Endothelial cell of umbilical vein (primary cell): ENCODE data around the gene TAB3. TPM values are rescaled to one million over a fixed set of nuclear protein-coding genes. Genes with fewer than 3 reads are reported as not detected.

Source experiments
- BruUV-seq: library from RNA; stranded (reverse); fragments of 400-500 nt; replicated peaks from 2 replicates; lab custom pipeline; 2021; lab: Mats Ljungman, UMichigan
- CTCF ChIA-PET: fragments of 300-600, 350-600 bp; sonication (Branson Sonifier 250); formaldehyde crosslinking; loops from one replicate; lab custom pipeline; 2021; ENCODE audit warnings: antibody characterized with exemption, inconsistent platforms; lab: Charles Lee
- POLR2A ChIA-PET: fragments of 300-600, 350-600 bp; sonication (Branson Sonifier 250); formaldehyde crosslinking; loops from one replicate; lab custom pipeline; 2021; ENCODE audit warnings: antibody characterized with exemption, inconsistent platforms; lab: Charles Lee
- DNase-seq: peaks from one replicate; pipeline ENCODE4 v3.0.0-alpha.2; 2011; ENCODE audit warnings: low read depth, low spot score
- FAIRE-seq: peaks from 2 replicates; lab custom pipeline; 2011; peaks lifted over from hg19 to GRCh38; lab: Jason Lieb, UNC
- H2AFZ ChIP-seq: 2 replicates; pipeline ENCODE4 v1.6.0; 2012; ENCODE audit warnings: low read depth, low read length, control low read depth, inconsistent platforms
- H3K27ac ChIP-seq: 2 replicates; pipeline ENCODE4 v1.5.1; 2011; ENCODE audit warnings: low read depth, mild to moderate bottlenecking, control low read depth, low read length, moderate library complexity; ENCODE audit not compliant: insufficient read depth
- H3K27me3 ChIP-seq, 2 experiments: 2 replicates each; pipeline versions ENCODE4 v1.6.0 to v1.6.1; 2011; ENCODE audit warnings: low read length in 2 of 2, mixed read lengths in 1 of 2; ENCODE audit not compliant: control insufficient read depth in 2 of 2, insufficient read depth in 2 of 2
- H3K36me3 ChIP-seq, 2 experiments: 2 replicates in 1 of 2; 3 replicates in 1 of 2; pipeline ENCODE4 v1.5.1; 2011; ENCODE audit warnings: low read length in 2 of 2, mild to moderate bottlenecking in 1 of 2, moderate library complexity in 1 of 2; ENCODE audit not compliant: control insufficient read depth in 2 of 2, insufficient read depth in 2 of 2; ENCODE audit errors: extremely low read depth in 1 of 2
- H3K4me1 ChIP-seq: 3 replicates; pipeline ENCODE4 v1.5.1; 2011; ENCODE audit warnings: mild to moderate bottlenecking, low read length; ENCODE audit not compliant: control insufficient read depth, insufficient read depth; ENCODE audit errors: extremely low read depth
- H3K4me2 ChIP-seq: 2 replicates; pipeline ENCODE4 v1.6.1; 2011; ENCODE audit warnings: low read length, control low read depth, mixed read lengths; ENCODE audit not compliant: insufficient read depth
- H3K4me3 ChIP-seq, 3 experiments: fragments of 200-600 bp in 1 of 3; sonication (generic), shearing (Covaris generic) in 1 of 3; replicated peaks in 1 of 3; 2 replicates each; pipeline ENCODE4 v1.5.1; 2011 to 2016; ENCODE audit warnings: control low read depth in 3 of 3, low read length in 3 of 3, mild to moderate bottlenecking in 2 of 3, inconsistent platforms in 1 of 3, low read depth in 1 of 3, moderate library complexity in 1 of 3; ENCODE audit not compliant: insufficient read depth in 1 of 3
- H3K79me2 ChIP-seq: 2 replicates; pipeline ENCODE4 v1.6.0; 2012; ENCODE audit warnings: low read length, inconsistent platforms; ENCODE audit not compliant: control insufficient read depth, insufficient read depth
- H3K9ac ChIP-seq: replicated peaks from 2 replicates; pipeline ENCODE3; 2011; ENCODE audit warnings: low read length, control low read depth; ENCODE audit not compliant: insufficient read depth; ENCODE audit errors: extremely low read depth
- H3K9me1 ChIP-seq: replicated peaks from 3 replicates; pipeline ENCODE4 v1.6.0; 2011; ENCODE audit warnings: mild to moderate bottlenecking, low read length; ENCODE audit not compliant: control insufficient read depth, insufficient read depth; ENCODE audit errors: extremely low read depth
- H3K9me3 ChIP-seq: replicated peaks from 2 replicates; pipeline ENCODE4 v1.5.1; 2012; ENCODE audit warnings: low read length, inconsistent platforms; ENCODE audit not compliant: control insufficient read depth, insufficient read depth
- H4K20me1 ChIP-seq: replicated peaks from 2 replicates; pipeline ENCODE3; 2011; ENCODE audit warnings: mild to moderate bottlenecking, low read length; ENCODE audit not compliant: control insufficient read depth, insufficient read depth; ENCODE audit errors: extremely low read depth
- CTCF ChIP-seq, 2 donors: IDR thresholded peaks; 1 replicate in 1 of 2; 2 replicates in 1 of 2; pipeline ENCODE4 v1.5.1; 2011; ENCODE audit warnings: low read length in 2 of 2, mild to moderate bottlenecking in 2 of 2, moderate library complexity in 2 of 2, control low read depth in 1 of 2, inconsistent platforms in 1 of 2, low read depth in 1 of 2; ENCODE audit not compliant: insufficient read depth in 1 of 2; ENCODE audit errors: extremely low read depth in 1 of 2
- EZH2 ChIP-seq: IDR thresholded peaks from 2 replicates; pipeline ENCODE4 v1.6.1; 2012; ENCODE audit warnings: borderline replicate concordance, low read depth, mild to moderate bottlenecking, moderate library complexity, low read length, inconsistent platforms; ENCODE audit not compliant: severe bottlenecking
- FOS ChIP-seq: IDR thresholded peaks from 2 replicates; pipeline ENCODE4 v1.6.1; 2011; ENCODE audit warnings: mild to moderate bottlenecking, low read length, moderate library complexity, borderline replicate concordance; ENCODE audit not compliant: insufficient read depth
- GATA2 ChIP-seq: IDR thresholded peaks from 2 replicates; pipeline ENCODE4 v1.7.0; 2011; ENCODE audit warnings: low read depth, mild to moderate bottlenecking, moderate library complexity, mixed read lengths, low read length; ENCODE audit not compliant: insufficient read length, insufficient read depth
- JUN ChIP-seq: IDR thresholded peaks from 2 replicates; pipeline ENCODE4 v1.6.1; 2011; ENCODE audit warnings: borderline replicate concordance, low read depth; ENCODE audit not compliant: insufficient read length, insufficient read depth
- MAX ChIP-seq: IDR thresholded peaks from 2 replicates; pipeline ENCODE4 v1.6.1; 2011; ENCODE audit not compliant: insufficient read depth, insufficient read length
- MYC ChIP-seq: IDR thresholded peaks from one replicate; pipeline ENCODE4 v1.6.1; 2011; ENCODE audit warnings: mild to moderate bottlenecking, low read depth, low read length
- POLR2A ChIP-seq: IDR thresholded peaks from 2 replicates; pipeline ENCODE4 v1.6.1; 2012; ENCODE audit warnings: low read depth, mild to moderate bottlenecking, control low read depth, low read length
- POLR2AphosphoS5 ChIP-seq: IDR thresholded peaks from 2 replicates; pipeline ENCODE4 v1.6.1; 2012; ENCODE audit warnings: low read depth, mild to moderate bottlenecking, control low read depth, low read length, moderate library complexity; ENCODE audit not compliant: insufficient read depth
- dilution Hi-C: fragments of 300-500 bp; cut with MboI; formaldehyde crosslinking; loops from one replicate; pipeline ENCODE4 v1.15.0; 2019; ENCODE audit warnings: low sequenced_read_pairs; ENCODE audit not compliant: extremely low pct_ligation_motif_present
- intact Hi-C: fragments of 100-400 bp; cut with micrococcal nuclease; formaldehyde crosslinking; loops from one replicate; pipeline ENCODE4 v1.10.0; 2022
- polyA plus RNA-seq, 4 experiments: library from polyadenylated mRNA; depleted of rRNA in 3 of 4; stranded (reverse) in 3 of 4; unstranded in 1 of 4; fragments of >200 nt; gene quantifications; 2 replicates each; pipeline versions ENCODE4 v1.2.1 to v1.2.3, GENCODE V29; 2011 to 2012; ENCODE audit warnings: missing spikeins in 1 of 4
- total RNA-seq: library from RNA; stranded (reverse); gene quantifications from 2 replicates; pipeline ENCODE4 v1.2.3, GENCODE V29; 2021

Gene TAB3
- total and polyA plus RNA-seq, 2 donors (not counting 3 experiments of a cell fraction or from before 2014, with no cell fraction given): 11.5 to 11.7 TPM

DNA sequence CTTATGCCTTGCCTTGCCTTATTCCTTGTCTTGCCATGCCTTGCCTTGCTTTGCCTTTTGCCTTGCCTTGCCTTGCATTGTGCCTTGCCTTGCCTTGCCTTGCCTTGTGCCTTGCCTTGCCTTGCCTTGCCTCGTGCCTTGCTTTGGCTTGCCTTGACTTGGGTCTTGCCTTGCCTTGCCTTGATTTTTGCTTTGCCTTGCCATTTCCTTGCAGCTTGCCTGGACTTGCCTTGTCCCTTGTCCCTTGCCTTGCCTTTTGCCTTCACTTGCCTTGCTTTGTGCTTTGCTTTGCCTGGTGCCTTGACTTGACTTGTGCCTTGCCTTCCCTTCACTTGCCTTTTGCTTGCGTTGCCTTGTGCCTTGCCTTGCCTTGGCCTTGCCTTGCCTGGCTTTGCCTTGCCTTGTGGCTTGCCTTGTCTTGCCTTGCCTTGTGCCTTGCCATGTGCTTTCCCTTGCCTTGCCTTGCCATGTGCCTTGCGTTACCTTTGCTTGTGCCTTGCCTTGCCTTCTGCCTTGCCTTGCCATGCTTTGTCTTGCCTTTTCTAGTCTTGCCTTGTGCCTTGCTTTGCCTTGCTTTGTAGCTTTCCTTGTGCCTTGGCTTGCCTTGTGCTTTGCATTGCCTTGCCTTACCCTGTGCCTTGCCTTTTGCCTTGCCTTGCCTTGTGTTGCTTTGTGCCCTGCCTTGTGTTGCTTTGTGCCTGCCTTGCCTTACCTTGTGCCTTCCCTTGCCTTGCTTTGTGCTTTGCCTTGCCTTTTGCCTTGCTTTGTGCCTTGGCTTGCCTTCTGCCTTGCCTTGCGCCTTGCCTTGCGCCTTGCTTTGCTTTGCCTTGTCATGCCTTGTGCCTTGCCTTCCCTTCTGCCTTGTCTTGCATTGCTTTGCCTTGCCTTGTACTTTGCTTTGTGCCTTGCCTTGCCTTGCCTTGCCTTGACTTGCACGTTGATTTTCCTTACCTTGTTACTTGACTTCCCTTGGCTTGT, 92.8 kb downstream of the TAB3 start:
- intact Hi-C loops: no loop called here
- dilution Hi-C loops: no loop called here
- Histone ChIP-seq H3K27ac (no peak overlapping the region), H3K4me2 (no peak overlapping the region), H3K4me1 (no peaks in the 10 kb centered on the region), H3K9me3 (no peaks in the 10 kb centered on the region), H3K9ac (no peak overlapping the region), H4K20me1 (no peaks in the 10 kb centered on the region), H3K36me3 (no peaks in the 10 kb centered on the region), H2AFZ (no peak overlapping the region), H3K79me2 (no peaks in the 10 kb centered on the region), H3K9me1 (no peaks in the 10 kb centered on the region), H3K4me3 (no peak overlapping the region), H3K27me3 (no peaks in the 10 kb centered on the region)
- no peak for TF ChIP-seq POLR2AphosphoS5
- no peak for TF ChIP-seq MAX
- no peak for TF ChIP-seq GATA2
- no peak for TF ChIP-seq FOS
- TF ChIP-seq JUN: no peak
- no peak for TF ChIP-seq EZH2
- TF ChIP-seq MYC: no peak
- TF ChIP-seq CTCF (IDR thresholded peaks at IDR 0.05; ENCODE audit: extremely low read depth in 1 of 2, insufficient read depth in 1 of 2, low read depth in 1 of 2, low read length in 2 of 2): no peak
- no peak for TF ChIP-seq POLR2A
- no peak for FAIRE-seq
- no peak for DNase-seq
- ChIA-PET CTCF (no interaction called here), POLR2A (no interaction called here)
- no TSS peak for BruUV-seq
